Right forelimb (tissue), 1 donor: Measurements from ENCODE around the gene MAP3K2.

Source experiments
- DNase-seq: peaks from one replicate; pipeline ENCODE4 v3.0.0-alpha.2; 2018

MAP3K2 gene

DNA sequence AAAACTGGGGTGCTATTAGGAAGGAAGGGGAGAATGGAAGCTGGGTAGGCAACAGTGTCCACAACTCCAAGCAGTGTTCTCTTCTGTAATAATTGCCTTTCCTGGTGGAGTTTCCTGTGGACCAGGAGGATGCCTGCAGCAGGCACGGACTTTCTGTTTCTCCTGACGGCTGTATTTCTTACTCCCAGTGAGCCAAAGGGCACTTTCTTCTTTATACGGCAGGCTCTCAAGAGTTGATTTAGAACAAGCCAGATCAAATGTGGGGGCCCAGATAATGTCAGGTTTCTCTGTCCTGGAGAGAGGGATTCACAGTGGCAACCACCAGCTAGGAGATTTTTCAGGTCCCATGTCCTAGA, 17.5 kb upstream of the MAP3K2 start:
- no peak for DNase-seq

DNA sequence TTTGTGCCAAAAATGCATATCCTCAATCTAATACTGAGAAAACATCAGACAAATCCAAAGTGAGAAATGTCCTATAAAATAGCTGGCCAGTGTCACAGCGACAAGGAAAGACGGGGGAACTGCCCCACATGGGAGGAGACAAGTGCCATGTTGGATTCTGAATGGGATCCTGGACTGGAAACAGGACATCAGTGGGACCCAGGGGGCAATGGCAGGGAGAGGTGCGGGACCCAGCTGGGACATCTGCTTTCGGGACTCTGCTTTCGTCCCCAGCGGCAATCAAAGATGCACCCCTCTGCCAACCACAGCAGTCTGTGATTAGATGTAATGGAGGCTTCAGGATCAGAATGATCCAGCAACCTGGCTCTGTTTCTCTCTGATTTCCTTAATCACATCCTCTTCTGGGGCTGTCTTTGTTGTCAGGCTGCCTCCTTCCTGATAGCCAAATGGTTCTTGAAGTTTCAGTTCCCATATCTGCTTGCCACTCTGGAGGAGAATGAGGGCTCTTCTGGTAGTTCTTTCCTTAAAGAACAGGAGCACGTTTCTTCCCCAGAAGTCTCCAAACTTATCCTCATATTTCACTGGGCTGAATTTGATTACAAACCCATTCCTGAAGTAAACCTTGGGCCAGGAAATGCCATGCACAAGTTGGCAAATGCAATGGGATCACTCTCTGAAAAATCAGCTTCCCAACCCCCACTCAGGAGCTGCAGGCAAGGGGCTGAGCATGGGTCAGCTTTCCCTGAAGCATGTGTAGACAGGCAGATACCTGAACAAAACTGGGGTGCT, 16.9 kb upstream of the MAP3K2 start:
- DNase-seq, result no peak

DNA sequence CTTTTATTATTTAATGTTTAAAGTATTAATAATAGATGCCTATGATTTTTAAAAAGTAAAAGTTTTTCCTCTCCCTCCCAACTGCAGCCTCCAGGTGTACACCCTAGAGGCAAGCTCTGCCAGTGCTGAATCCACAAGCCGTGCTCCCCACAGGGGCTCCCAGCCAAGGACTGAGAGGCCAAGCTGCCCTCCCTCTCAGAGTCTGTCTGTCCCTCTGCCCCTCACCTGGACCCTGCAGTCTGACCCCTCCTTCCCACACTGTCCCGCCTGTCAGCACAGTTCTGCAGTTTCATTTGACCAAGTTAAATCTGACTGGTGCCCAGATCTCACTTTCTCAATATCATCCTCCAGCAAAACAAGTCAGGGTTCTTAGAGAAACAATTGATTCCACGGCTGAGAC, 15.7 kb upstream of the MAP3K2 start:
- no peak for DNase-seq

DNA sequence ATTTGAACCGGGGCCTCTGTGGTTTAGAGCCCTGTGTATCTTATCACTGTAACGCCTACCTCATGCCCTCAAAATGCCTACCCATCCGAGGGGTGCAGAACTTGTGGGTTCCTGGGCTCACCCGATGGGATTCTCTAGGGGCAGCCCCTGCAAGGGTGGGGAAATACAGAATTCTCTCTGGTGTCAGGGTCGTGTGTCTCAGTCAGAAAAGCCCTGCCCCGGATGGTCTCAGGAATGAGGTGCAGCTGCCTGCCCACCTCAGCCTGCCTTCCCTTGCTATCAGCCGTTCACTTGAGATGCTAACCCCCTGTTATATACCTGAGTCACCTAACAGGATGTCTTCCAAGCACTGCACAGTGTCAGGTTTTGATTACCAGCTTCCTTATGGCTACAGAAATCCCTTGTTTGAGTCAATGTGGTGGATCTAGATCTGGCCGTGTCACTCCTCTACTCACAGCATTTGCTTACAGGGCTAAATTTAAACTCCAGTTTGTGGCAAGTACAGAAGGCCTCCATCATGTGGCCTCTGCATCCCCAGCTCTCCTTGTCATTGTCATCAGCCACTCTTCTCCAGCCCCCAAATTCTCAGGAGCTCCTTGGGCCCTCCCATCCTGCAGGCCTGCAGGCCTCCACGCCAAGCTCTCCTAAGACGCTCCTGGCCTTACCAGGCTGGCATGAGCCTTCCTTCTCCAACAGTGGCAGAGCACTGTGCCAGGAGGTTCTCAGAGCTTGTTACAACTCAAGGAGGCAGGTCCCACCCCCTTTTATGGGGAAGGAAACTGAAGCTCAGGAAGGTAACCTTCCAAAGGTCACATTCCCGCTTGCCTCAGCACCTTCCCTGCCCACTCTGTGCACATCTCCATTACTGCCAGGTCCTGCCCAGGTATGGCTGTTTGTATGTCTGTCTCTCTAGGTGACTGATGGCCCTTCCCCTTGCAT, 14.3 kb upstream of the MAP3K2 start:
- DNase-seq, result no peak

DNA sequence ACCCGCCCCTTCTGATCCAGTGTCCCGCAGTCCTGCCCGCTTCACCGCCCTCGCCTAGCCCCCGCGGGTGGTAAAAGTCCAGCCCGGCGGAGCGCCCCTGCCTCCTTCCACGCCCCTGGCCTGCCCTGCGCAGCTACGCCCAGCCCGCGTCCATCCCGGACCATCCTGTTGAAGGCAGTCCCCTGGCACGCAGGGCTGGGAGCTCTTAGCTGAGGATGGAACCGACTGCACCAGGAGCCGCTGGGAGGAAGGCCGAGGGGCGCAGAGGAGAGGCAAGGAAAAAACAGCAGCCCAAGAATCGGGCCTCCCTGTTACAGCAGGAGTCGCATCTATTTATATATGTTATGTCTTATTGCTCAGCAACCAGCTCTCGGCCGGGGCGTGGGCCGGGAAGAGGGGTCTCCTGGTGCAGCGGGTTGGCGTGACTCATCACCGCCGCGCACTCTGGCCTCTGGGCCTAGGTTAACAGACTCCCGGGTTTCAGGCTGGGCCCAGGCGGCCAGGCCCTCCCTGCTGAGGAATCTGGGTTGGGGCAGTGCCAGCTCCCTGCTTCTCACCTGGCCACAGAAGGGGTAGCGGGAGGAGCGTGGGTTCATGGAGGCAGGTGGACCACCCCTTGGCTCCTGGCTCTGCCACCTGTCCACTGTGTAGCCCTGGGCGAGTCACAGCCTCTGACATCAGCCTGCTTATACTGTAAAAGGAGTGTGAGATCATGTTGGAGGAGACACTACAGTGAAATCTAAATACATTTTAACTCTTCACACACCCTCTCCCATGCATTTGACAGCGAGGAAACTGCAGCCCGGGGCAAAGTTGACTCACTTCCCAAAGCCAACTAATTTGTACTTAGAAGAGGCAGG, 13.4 kb upstream of the MAP3K2 start:
- peak; percentile 67 for DNase-seq

DNA sequence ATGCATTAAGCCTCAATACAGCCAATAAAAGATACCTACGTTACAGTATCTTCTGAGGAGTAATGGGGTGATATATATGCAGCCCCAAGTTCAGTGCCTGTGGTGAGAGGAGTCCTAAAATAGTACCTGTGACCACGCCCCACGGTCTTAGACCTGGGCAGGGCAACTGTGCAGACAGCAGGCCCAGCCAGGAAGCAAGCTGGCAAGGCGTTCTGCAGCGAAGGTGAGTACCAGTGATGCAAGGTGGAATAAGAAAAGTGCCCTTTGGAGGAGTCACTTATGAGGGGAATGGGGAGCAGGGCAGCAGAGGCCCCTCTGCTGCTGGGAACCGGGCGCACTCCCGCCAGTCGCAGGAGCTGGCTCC, 12.7 kb upstream of the MAP3K2 start:
- DNase-seq, result no peak

DNA sequence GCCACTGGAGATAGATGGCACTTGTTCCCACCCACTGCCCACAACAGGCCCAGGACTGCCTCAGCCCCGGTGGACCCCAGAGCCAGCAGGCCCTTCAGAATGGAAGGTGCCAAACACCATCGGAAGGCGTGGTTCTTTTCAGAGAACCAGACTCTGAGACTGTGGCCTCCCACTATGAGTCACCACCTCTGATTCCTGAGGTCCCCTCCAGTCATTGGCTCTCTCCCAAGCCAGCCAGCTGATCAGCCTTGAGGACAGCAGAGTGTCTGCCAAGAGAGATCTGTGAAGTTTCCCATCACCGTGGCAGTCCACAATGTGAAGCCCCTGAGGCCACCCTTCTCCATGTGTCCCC, 10.4 kb upstream of the MAP3K2 start:
- peak; percentile 77 for DNase-seq

DNA sequence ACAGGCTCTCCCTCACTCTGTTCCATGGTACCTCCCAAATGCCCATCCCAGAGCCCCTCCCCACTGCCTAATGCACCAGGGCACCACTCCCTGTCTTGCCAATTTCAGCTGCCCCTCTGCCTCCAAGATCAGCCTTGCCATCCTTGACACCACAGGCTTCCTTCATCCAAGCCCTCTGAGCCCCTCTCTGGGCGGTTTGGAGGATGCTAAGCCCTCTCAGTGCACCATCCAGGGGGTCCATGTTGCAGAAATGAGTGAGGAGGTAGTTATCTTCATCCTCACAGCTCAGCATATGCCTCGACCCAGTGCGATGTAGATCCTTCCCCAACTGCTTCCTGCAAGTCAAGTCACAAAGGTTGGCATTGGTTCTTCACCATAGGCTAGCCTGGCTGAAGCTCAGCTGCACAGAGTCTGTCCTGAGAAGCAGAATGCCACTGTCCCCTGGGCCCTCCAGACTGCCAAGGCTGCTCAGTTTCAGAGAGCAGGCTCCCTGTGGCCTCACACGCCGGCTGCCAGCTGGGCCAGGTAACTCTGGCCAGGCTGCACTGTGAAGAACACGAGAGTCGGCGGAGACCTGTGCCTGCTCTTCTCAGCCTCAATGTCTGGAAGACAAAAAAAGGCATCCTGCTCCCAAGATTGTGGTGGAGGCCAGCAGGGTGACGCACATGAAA, 9.9 kb upstream of the MAP3K2 start:
- DNase-seq, result no peak

DNA sequence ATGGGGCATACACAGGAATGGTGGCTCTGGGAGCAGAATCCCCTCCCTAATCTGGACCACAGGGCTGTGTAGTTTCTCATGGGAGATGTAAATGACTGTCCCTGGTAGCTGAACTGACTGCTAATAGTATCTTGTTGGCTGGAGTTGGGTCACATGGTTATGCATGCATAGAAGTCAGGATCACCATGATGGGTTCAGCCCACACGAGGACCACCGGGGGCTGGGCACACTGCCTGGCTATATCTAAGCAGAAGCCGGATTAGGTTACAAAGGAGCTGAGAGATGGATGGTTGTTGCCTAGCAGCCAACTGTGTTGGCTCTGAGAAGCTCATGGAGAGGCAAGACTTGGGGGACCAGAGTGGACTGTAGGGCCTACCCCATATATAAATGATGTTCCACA, 6.7 kb upstream of the MAP3K2 start:
- no peak for DNase-seq

DNA sequence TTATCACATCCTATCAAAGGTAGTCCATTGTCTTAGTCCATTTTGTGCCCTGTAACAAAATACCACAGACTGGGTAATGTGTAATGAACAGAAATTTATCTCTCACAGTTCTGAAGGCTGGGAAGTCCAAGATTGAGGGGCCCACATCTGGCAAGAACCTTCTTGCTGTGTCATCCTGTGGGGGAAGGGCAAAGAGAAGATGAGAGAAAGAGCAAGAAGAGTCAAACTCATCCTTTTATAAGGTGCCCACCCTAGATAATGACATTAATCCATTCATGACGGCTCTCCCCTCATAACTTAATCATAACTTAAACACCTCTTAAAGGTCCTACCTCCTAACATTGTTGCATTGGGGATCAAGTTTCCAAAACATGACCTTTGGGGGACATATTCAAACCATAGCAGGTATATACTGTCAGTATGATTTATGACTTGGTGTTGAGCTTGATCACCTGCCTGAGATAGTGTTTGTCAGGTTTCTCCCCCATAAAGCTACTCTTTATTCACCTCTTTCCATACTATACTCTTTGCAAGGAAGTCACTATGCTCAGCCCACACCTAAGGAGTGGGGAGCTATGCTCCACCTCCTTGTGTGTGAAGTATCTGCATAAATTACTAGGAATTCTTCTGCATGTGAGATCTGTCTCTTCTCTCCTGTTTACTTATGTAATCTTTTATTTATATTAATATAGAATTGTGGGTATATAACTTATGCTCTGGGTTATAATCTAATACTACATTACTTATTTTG, 5.2 kb upstream of the MAP3K2 start:
- DNase-seq, result no peak

DNA sequence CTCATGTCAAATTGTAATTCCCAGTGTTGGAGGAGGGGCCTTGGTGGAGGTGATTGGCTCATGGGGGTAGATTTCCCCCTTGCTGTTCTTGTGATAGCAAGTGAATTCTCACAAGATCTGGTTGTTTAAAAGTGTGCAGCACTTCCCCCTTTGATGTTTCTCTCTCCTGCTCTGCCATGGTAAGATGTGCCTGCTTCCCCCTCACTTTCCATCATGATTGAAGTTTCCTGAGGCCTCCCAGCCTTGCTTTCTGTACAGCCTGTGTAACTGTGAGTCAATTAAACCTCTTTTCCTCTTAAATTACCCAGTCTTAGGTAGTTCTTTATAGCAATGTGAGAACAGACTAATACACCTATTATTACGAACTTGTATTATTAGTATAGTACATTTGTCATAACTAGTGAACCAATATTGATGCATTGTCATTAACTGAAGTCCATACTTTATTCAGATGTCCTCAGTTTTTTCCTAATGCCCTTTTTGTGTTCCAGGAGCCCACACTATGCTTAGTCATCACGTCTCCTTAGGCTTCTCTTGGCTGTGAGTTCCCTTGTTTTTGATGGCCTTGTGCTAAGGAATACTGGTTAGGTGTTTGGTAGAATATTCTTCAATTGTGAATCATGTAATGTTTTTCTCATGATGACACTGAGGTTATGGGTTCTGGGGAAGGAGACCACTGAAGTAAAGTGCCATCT, 4.5 kb upstream of the MAP3K2 start:
- DNase-seq, result no peak

DNA sequence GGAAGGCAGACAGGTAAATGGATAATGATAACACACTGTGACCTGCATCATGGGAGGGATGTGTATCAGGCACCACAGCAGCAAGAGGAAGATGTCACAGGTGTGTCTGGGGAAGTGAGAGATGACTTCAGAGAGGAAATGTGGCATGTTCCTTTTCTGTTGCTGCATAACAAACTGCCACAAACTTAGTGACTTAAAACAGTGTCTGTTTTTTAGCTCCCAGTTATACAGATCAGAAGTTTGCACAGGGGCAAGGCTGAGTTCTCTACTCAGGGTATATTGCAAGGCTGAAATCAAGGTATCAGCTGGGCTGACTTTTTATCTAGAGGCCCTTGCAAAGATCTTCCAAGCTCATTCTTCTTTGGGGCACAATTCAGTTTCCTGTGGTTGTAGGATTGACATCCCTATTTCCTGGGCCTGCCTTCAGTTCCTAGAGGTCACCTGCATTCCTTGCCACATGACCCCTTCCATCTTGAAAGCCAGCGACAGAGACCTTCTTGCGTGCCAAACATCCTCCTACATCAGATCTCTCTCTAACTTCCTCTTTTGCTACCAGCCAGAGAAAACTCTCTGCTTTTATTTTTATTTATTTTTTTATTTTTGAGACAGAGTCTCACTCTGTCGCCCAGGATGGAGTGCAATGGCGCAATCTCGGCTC, 2.1 kb upstream of the MAP3K2 start:
- no peak for DNase-seq

DNA sequence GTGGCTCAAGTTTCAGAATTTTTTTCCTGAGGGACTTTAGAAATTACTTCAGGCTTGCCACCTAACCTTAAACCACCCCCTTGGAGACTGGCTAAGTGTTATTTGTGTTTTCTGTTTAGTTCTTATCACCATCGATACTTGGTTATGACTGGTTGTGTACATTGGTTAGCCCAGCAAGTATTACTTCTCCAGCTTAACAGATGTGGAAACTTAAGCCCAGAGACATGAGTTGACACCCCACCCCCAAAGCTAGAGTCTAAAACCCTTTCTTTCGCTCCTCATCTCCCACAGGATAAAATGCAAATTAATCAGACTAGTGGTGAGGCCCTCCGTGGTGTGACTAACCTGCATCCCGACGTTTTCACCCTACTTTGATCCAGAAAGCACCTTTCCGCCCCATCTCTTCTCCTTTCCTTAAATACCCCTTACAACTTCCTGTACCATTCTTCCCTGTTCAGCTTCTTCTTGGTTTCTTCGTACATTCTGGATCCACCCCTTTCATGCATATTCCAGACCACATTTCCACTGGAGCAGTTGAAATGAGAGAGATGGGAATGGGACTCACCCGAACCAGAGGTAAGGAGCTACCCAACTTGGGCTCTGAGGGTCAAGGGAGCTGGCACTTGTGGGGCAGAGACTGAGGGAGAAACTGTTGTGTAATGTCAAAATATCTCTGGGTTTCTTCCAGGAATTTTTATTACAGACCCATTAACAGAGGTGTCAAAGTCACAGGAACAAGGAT, 819 bp upstream of the MAP3K2 start:
- DNase-seq, result no peak

DNA sequence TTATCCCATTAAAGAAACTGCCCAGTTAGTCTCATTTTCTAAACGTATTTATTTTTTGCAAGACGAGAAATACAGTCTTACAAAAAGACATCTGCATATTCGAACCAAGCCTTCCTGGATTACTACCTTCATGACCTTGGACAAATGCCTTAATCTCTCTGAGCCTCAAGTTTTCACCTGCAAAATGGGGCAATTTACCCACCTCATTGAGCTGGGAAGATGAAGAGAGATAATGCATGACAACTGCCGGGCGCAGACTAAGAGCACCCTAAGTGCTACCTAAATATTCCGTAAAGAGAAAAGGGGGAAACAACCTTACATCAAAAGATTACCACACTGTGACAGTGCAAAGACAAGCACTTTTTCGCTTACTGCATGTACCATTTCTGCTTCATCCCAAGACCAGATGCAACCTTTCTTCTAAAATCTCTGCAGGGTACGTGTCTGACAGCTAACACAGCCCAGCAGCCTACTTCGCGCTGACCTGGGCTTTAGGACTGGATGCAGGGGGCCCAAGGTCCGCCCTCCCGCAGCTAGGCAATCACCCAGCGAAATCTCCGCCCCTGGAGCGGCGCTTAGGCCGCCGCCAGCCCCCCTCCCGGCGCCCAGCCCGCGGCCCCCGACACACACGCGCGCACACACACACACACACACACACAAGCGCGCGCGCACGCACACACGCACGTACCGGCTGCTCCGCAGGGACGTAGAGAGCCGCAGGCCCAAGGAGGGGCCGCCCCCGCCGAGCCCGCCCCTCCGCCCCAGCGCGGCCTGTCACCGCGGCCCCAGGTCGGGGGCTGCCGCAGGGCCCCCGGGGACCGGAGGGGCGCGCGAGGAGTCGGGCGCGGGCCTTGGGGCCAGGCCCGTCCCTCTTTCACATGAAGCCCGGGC, 766 bp downstream of the MAP3K2 start:
- DNase-seq, result peak; percentile 93

DNA sequence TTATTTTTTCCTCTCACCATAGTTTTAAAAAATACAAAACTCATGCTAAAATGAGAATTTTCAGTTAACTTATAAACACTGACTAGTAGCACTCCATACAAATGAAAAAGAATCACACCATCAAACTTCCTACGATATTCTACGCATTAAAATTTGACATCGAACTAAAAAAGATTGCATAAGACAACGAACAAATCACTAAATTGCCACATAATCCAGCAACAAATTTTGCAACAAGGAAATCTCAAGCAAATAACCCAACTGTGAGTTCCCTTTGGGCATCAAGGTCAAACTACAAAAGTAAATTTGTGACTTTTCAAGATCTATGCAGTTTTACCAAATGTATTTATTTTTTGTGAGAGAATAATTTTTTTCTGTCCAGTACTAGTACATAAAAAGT, 1.5 kb downstream of the MAP3K2 start:
- DNase-seq, result no peak

DNA sequence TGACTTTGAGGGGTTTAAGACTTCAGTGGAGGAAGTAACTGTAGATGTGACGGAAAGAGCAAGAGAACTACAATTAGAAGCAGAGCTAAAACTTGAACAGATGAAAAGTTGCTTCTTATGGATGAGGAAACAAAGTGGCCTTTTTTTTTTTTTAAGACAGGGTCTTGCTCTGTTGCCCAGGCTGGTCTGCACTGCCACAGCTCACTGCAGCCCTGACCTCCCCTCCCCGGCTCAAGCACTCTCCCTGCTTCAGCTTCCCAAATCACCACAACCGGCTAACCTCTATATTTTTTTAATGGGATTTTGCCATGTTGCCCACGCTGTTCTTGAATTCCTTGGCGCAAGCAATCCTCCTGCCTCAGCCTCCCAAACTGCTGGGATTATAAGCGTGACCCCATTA, 3.2 kb downstream of the MAP3K2 start:
- DNase-seq, result no peak

DNA sequence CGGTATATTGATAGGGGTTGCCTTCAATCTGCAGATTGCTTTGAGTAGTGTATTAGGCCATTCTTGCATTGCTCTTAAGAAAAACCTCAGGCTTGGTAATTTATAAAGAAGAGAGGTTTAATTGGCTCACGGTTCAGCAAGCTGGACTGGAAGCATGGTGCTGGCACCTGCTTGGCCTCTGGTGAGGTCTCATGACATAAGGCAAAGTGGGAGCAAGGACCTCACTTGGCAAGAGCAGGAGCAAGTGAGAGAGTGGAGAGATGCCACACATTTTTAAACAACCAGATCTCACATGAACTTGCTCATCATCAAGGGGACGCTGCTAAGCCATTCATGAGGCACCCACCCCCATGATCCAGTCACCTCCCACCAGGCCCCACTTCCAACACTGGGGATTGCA, 4.9 kb downstream of the MAP3K2 start:
- no peak for DNase-seq

DNA sequence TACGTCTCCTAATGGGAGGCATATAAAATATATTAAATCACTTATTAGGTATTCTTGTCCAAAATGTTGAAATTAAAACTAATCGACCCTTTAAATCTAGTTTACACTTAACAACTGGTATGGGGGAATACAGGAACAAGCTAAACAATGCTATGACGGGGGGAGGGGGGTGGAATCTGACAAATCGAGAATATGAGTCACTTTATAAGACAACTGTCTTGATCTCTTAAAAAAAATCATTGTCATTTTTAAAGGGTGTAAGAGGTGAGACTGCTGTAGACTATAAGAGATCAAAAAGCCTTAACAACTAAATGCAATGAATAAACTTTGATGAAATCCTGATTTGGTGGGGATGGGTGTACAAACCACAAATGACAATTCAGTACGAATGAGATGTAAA, 6.0 kb downstream of the MAP3K2 start:
- no peak for DNase-seq

DNA sequence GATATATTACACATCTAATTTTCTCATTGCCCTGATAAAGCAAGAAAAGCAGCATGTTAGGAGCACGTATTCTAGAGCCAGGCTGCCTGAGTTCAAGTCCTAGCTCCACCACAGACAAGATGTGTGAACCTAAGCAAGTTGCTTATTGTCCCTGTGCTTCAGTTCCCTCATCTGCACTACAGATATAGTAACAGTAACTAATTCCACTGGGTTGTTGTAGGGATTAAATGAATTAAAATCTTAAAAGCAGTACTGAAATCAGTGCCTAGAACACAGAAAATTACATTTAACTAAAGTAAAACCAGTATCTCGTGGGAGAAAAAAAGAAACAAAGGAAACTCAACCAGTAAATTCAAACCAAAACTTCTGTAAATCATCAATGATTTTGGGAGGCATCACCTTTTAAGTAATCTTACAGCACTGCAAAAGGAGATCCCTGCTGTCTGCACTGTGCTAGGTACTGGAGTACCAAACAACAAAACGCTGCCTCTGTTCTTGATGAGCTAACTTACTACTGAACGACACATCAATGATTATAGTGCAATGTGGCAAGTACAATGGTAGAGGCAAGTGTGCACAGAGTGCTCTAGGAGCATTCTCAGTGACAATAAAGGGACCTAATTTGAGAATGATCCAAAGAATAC, 7.9 kb downstream of the MAP3K2 start:
- DNase-seq, result no peak
